NCI-H69 (cell line): Measurements from ENCODE around the gene EPS8L3.

ENCODE experiments used
- DNase-seq: peaks from one replicate; lab custom pipeline; 2025; lab: John Stamatoyannopoulos, UW

The EPS8L3 gene

DNA sequence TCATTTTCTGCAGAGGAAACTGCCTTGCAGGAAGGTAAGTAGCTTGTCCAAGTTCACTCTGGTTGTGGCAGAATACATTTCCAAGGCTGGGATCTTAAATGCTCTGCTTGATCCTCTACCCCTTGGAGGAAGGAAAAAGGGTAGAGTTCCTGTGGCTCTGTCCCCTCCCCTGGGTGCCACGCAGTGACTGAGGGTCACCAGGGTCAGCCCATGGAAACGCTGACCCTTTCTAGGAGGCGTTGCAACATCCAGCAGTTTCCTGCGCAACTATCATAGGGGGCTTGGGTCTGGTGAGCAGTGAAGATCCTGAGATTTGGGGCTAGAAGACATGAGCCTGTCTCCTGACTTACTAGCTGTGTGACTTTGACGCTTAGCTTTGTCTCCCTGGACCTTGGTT, 29.4 kb upstream of the EPS8L3 start:
- peak; percentile 33 for DNase-seq

- peak; percentile 91 for DNase-seq
These were observed 28.5 kb upstream of the EPS8L3 start for GRCh38 chr1:109792056-109792831.

GRCh38 chr1:109791495-109792043, 27.8 kb upstream of the EPS8L3 start:
- DNase-seq, result no peak

GRCh38 chr1:109790735-109791494, 27.2 kb upstream of the EPS8L3 start:
- DNase-seq, result peak; percentile 18

- DNase-seq, result no peak
These were observed 26.6 kb upstream of the EPS8L3 start for GRCh38 chr1:109790329-109790728.

DNA sequence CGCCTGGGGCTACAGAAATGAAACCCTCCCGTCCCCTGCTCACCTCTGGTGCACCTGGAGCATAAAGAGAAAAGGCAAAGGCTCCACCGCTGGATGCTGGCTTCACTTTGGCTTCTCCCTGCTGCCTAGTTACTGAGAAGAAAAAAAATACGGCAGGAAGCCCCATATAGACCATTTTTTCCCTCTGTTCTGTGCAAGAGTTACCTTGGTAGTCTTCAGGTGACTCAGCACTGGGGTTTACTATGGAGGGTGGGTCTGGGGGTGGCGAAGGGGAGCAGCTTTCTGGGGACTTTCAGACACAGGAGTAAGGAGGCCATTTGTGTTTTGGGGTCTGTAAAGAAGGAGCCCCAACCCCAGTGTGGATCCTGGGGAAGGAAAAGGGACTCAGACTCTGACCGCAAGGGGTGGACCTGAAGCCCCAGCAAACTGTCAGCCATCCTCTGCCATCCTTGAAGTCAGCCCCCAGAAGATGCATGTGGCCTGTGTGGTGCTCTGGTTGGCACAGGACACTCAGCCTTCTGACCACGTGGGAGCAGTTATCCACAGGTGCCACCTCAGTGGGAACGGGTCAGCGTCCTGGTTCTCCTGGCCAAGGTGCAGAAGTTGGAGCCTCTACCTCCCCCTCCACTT, 25.9 kb upstream of the EPS8L3 start:
- no peak for DNase-seq

GRCh38 chr1:109788695-109789521, 25.2 kb upstream of the EPS8L3 start:
- peak; percentile 66 for DNase-seq

DNA sequence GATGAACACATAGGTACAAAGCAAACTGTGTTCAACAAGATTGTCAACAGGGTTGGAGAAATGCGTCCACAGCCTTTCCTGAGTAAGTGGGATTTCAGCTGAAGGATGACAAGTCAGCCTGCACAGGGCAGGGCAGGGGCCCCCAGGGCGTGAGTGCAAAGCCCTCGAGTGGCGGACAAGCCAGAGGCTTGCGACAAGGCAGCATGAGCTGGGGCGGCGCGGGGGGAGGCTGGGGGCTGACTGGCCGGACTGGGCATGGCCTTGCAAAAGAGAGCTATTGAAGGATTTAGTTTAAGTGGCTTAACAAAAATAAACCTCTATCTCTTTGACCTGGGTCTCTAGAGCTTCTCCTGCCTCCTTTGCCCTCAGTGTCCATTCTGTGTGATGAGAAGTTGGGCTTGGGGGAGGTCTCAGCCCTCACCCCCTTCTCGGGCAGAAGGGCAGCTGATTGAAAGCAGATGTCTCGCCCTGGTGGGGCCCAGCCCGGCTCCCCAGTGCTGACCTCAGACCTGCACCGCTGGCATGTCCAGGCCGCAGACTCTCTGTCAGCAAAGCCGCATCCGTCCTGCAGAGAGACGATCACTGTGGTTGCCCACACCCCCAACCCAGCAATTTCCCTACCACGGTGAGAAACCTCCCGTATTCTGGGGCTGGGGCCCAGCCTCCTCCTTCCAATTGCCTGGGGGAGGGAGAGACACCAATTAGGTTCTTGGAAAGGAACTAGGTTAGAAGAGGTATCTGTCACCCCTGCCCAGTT, 24.3 kb upstream of the EPS8L3 start:
- DNase-seq, result no peak

- no peak for DNase-seq
These were observed 23.6 kb upstream of the EPS8L3 start for GRCh38 chr1:109787211-109787844.

- no peak for DNase-seq
These were observed 22.9 kb upstream of the EPS8L3 start for GRCh38 chr1:109786531-109787021.

DNA sequence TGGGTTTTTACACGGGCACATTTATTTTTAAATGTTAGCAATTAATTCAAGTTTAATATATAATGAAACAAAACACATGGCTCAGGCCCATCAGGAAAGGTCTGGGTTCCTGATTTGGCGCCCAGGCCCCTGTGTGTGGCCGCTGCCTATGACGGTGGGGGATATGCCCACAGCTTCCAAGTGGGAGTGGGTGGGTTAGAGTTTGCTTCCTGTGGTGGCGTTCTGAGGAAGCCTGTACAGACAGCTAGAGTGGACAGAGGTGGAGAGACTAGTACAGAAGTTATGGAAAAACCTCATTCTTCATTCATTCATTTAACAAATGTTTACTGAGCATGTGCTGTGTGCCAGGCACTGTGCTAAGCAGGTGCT, 22.4 kb upstream of the EPS8L3 start:
- no peak for DNase-seq

DNA sequence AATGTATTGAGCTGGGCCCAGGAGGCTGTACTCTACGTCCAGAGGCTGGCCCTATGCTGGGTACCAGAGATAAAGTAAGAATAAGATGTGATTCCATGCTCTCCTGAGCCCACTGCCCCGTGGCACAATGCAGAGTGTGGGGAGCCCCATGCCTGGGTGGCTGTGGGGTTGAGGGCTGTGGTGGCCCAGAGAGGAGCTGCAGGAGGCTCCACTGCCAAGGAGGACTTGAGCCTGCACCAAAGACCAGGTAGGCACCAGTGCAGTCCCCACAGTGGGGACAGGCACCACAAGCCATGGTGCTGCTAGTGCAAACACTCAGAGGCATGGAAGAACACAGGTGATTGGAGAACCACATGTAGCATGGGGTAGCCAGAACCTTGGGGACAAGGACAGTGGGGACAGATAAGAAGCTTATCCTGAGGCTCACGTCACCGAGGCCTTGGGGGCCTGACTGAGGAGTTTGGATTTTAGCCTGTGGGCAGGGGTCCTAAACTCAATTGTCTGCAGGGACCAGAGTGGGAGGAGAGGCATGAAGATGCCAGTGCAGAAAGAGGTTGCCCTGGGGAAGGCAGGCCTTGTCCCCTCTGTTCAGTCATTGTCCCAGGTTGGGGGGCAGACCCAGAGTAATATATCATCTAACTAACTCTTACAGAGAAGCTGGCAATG, 21.9 kb upstream of the EPS8L3 start:
- no peak for DNase-seq

DNA sequence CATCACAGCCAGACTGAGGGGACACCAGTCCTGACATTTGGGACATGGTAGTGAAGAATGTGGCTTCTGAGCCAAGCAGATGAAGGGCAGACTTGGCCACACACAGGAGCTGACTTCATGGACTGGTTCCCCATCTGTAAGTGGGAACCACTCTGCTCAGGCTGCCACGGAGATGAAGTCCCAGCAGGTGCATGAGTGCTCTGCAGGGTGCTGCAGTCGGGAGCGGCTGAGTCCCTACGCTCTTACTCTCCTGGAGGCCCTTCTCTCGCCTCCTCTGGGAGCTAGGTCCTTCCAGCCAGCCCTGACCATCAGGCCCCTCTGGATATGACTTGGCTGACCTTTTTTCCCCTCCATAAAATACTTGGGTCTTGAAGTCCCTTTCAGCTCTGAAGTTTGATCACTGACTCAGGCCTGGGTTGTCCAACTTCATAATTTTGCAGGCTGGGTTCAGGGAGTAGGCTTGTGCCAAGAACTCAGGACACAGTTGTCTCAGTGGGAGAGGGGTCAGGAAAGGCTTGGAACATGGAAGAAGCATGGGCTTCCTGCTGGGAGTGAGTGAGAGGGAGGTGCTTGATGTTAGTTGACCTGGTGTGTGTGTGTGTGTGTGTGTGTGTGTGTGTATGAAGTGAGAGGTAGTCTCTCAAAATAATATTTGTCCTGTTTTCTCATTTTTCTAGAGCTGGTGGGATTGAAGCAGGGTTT, 21.0 kb upstream of the EPS8L3 start:
- no peak for DNase-seq

- DNase-seq, result no peak
These were observed 19.7 kb upstream of the EPS8L3 start for GRCh38 chr1:109783436-109783835.

GRCh38 chr1:109782927-109783326, 19.2 kb upstream of the EPS8L3 start:
- no peak for DNase-seq

DNA sequence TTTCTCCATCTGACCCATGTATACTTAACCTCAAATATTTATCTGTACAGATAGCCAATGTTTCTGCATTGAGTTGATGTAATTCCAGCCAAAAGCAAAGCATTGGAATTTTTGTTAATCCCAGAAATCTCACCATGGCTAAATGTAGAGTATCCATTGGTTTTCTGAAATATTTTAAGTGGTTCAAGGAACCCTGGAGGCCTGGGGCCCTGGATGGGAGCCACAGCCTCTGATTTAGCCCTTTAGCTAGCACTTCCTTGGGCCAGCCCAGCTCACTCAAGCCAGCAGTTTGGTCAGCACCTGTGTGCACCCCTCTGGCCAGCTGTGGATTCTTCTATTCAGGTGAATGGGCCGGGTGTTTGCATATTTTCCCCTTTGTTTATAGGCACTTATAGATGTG, 18.8 kb upstream of the EPS8L3 start:
- peak; percentile 66 for DNase-seq

DNA sequence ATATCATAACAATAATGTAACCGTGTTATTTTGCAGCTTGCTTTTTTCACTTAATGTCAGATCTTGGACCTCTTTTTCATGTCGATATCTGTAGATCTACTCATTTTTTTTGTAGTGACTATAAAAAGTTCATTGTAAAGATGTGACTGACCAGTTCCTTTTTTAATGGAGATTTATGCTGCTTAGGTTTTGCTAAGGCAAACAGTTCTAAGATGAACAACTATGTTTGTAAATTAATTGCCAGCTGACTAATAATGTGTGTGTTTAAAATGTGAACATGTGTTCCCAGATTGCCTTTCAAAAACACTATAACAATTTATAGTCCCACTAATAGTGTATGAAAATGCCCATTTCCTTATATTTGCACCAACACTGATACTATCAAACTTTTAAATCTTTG, 18.1 kb upstream of the EPS8L3 start:
- no peak for DNase-seq

DNA sequence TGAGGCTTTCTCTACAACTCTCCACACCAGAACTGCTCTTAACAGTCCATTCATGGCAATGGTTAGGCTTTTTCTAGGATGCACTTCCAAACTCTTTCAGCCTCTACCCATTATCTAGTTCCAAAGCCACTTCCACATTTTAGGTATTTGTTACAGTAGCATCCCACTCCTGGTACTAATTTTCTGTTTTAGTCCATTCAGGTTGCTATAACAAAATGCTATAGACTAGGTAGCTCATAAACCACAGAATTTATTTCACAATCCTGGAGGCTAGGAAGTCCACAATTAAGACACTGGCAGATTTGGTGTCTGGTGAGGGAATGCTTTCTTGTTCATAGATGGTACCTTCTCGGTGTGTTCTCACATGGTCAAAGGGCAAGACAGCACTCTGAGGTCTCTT, 17.3 kb upstream of the EPS8L3 start:
- no peak for DNase-seq

- no peak for DNase-seq
These were observed 14.4 kb upstream of the EPS8L3 start for GRCh38 chr1:109777980-109778625.
